NCI-H774 (cell line): ENCODE measurements around the gene TNPO1.
"Not testable (repeated sequence)": the region's sequence is repeated elsewhere in the genome, so short reads cannot be mapped to it uniquely, and the experiment has no call there.

Source experiments
- DNase-seq: peaks from one replicate; lab custom pipeline; 2025; lab: John Stamatoyannopoulos, UW

TNPO1 gene

DNA sequence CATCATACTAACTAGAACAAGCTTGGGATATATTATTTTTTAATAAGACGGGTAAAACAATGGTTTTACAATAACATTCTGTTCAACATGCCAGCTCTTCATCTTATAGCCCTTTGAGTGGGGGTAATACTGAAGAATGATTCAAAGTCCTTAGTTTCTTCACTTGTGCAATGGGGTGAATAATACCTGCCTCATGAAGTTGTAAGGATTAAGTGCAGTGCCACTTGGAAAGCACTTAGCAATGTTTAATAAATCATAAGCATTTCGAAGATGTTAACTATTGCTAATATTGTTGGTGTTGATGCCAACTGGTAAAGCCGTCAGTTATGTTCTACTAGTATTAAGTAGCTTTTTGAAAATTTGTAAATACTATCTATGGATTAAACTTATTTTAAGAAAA is 38.0 kb downstream of the TNPO1 start:
- DNase-seq = no peak

DNA sequence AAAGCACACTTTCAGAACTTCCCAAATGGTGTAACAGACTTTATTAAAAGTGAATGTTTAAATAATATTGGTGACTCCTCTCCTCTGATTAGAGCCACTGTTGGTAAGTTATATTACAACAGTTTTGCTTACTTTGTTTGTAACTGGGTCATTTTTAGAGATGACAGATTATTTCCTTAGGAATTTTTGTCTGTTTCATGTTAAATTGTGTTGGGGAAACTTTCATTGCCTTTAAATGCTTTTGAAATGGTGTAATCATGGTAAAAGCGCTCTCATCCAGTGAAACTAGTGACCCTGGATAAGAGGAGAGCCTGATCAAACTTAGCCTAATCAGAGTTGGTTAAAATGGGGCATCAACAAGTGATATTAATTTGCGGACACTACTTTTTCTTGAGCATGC is 39.4 kb downstream of the TNPO1 start:
- DNase-seq = no peak

DNA sequence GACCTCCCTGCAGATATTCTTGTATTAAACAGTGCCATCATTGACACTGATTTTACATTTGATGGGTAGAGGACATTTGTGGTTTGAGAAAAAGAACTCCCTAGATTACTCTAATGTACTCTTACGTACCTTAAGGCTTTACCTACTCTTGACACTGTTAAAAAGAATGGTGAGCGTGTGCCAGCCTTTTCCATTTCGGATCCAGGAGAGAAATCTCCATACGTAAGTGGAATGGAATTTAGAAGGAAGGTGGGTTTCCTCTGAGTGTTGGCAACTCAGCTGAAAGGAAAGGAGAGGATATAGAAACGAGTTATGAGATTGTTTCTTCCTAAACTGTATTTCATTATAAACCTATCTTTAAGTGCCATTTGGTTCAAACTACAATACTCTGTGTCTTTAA is 40.9 kb downstream of the TNPO1 start:
- DNase-seq = no peak

DNA sequence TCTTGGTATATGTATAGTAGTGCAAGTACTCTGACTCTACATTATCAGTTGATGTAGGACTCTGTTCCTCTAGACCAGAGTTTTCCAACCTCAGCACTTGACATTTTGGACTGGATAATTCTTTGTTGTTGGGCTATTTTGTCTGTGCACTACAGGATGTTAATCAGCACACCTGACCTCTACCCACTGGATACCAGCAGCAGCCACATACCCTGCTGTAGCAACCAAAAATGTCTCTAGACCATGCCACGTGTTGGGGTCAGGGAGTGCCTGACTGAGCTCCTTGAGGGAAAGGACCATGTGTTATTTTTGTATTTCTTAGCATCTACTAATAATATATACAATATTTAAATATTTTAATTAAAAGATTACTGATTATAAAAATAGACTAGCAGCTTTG is 42.7 kb downstream of the TNPO1 start:
- DNase-seq = no peak

DNA sequence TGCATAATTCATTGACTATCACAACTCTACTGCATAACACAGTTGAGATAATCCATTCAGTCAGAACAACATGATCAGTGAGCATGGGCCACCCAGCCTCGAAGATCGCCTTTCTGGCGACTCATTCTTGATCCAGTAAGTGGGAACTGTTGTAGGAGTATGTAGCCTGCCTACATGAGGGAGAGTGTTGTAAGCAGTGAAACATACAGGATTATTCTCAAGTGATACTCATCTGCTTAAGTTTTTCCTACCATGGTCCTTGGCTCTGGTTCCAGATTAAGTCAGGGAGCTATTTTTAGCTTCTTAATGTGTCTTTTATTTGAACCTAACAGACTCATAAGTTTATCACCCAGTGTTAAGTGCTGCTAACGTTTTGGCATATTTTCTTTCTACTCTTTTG is 44.0 kb downstream of the TNPO1 start:
- no peak for DNase-seq

DNA sequence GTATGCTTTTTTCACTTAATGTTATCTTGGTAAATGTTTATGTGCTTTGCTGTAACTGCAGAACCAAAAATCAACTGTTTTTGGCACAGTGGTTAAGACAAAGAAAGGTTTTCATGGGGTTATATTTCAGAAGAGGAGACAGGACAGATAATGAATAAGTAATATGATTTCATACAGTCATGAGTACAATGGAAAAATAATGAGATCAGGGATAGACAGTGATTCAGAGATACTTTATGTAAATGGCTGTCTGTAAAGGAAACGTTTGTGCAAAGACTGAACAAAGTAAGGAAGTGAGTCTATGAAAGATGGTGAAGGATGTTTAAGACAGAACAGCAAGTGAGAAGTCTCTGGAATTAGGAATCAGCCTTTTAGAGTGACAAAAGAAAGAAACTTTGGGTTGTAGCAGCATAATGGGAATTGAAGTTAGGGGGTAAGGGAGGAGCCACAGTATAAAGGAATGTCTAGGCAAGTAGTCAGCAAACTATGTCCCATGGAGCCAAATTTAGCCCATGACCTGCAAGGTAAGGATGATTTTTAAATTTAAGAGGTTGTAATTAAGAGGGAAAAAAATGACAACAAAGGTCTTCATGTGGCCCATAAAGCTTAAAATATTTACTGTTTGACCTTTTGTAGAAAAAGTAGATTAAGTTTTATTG is 55.0 kb downstream of the TNPO1 start:
- DNase-seq = no peak

DNA sequence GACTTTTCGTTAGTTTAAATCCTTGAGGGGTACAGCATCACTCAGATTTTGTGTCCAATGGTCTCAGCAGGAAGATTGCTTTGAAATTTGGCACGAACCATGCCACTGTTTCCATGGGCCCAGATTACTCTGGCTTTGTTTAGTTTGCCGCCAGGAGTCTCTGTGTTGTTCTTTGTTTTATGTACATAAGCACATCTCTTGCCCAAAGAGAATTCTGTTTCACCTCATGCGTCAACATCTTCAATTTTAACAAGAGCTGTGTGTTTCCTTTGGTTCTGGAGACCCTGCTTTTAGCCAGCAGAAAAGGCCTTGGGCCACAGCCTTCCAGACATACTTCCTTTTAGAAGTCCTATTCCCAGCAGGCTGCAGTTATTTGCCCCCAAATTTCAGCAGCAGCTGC is 62.4 kb downstream of the TNPO1 start:
- peak; percentile 60 for DNase-seq

DNA sequence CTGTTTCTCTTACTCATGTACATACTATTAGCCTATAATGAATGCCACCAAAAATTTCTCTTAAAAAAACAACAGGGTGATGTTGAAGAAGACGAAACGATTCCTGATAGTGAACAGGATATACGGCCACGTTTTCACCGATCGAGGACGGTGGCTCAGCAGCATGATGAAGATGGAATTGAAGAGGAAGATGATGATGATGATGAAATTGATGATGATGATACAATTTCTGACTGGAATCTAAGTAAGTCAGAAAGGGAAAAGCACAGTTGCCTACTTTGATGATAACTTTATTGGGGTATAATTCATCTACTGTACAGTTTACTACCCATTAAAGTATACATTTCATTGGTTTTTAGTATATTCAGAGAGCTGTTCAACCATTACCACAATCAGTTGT is 66.5 kb downstream of the TNPO1 start:
- DNase-seq = no peak

DNA sequence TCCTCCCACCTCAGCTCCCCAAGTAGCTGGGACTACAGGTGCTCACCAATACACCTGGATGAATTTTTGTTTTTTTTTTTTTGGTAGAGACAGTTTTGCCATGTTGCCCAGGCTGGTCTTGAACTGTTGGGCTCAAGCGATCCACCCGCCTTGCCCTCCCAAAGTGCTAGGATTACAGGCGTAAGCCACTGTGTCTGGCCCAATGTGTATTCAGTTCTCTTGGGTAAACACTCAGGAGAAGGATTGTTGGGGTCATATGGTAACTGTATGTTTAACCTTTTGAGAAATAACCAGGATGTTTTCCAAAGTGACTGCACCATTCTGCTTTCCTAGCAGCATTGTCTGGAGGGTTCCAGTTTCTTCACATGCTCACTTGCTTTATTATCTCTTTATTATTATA is 67.4 kb downstream of the TNPO1 start:
- DNase-seq = peak; percentile 17

DNA sequence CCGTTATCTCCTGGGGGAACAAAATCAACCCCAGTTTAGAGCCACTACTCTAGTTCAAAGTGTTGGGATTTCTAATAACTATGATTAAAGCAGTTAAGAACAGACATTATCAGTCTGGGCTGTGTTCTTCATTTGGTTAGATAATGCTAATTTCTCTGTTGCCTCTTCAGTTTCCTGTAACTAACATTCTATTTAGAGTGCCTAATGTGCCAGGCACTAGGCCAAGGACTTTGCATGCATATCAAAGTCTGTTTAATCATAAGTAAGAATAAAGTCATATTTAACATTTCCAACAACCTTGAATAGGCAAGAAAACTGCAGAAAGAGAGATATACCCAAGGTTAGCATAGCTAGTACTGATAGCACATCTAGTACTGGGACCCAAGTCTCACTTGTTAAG is 68.4 kb downstream of the TNPO1 start:
- DNase-seq = no peak

DNA sequence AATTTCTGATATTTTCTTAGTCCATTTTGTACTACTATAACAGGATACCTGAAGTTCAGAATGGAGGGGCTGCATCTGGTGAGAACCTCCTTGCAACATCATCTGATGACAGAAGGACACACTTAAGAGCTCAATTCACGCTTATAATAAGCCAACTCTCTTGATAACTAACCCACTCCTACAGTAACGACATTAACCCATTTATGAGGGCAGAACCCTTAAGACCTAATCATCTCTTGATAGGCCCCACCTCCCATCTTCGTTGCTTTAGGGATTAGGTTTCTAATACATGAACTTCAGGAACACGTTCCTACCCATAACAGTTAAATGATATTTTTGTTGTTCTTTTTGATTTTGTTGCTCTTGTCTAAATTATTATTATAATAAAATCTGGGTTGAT is 69.4 kb downstream of the TNPO1 start:
- DNase-seq = no peak

DNA sequence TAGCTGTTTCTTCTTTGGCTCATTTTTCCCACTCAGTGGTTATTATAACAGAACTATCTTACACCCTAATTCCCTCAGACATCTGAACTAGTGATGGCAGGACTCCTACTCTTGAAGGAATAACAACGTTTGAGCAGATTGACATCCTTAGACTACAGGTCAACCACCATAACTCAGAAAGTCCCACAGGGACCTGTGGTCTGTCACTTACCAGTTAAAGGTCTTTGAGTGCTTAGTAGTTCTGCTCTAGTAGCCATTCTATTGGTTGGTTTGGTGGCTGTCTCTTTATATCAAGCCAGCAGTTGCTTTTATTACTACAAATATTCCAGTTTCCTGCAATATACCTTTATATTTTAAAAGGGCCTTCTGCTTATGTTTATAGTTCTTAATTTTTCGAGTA is 72.1 kb downstream of the TNPO1 start:
- DNase-seq = no peak

DNA sequence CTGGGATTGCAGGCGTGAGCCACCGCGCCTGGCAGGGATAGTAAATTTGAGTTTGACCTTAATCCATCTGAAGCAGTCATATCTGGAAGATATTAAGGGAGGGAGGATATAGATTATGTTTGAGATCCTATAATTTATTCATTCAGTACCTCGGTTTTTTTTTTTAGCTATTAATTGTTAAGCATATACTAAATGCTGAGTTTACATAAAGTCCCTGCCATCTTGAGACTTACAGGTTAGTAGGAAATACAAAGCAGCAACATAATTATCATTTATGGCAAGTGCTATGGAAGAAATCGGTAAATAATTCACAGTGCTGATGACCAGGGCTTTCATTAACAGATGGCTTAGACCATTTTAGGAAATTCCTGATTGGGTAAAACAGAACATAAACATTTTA is 72.9 kb downstream of the TNPO1 start:
- DNase-seq = no peak

DNA sequence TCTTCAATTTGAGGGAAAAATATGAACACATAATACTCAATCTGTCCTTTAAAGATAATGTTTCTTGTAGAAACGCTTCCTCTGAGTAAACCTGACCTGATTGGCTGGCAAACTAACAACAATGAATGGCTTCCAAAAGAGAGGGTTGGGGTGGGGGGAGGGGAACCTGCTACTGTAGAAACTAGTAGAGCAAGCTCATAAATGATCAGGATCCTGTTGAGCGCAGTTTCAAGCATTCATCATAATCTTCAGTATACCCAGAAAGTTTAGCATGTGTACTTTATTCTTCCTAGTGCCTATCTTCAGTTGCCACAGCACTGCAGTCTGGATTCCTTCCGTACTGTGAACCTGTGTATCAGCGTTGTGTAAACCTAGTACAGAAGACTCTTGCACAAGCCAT is 76.4 kb downstream of the TNPO1 start:
- DNase-seq = no peak

DNA sequence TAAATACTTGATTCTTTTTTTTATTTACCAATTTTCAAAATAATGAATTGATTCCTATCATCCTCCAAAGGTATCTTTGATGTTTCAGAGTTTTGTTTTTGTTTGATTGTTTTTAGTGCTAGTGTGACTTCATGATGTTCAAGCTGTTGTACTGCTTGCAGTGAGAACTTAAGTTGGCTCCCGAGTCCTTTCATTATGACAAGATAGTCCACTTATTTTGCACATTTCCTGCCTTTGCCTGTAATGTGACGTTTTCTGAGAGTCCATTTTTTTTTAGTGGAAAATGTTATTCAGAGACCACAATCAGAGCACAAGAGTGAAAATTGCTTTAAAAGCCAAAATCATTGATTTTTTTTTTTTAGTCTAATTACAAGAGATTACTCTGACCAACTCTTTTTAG is 79.3 kb downstream of the TNPO1 start:
- DNase-seq = no peak

DNA sequence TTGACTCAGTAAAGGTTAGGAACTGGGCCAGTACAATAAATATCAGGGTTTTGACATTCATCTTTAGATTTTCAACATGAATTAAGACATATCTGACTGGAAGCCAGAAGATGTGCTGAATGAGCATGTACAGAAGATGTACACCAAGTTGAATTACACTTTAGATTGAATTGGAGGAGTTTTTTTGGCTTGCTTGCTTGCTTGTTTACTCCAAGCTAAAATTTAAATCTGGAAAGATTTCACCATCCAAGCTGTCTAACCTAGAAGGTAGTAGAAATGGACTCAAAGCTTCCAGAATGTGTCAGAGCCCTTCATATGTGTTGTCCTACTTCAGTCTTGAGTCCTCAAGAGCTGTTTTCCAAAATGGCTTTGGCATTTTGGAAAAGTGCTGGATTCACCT is 90.3 kb downstream of the TNPO1 start:
- DNase-seq = no peak

DNA sequence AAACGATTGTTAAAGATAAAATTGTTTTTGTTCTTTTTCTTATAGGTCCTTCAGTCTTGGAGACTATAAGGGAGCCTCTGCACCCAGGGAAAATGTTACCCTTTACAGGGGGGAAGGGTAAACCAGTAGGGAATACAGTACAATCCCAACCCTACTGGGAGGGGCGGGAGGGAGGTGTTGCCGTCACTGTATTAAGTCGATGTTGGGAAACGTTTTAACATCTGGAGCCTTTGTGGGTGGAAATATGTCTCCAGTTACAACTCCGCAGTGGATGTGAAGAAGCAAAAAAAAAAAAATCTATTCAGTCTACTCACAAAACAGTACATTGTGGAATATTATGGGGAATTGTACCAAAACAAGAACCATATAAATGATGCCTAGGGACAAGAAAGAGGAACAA is 92.2 kb downstream of the TNPO1 start:
- no peak for DNase-seq

DNA sequence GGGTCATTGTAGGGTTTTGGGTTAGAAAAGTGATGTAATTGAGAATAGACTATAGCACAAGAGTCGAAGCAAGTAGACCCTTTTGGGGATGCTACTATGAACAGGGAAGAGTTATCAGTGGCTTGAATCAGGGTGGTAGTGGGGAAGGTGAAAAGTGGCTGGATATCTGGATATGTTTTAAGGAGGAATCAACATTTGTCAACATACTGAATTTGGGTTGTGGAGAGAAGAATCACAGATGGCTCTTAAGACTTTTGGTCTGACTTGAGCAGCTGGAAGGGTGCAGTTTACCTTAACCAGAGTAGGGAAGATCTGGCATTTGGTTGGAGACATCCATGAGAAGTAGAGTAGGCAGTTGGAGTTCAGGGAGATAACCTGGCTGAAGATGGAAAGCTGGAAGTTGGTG is 100.9 kb downstream of the TNPO1 start:
- DNase-seq = no peak

DNA sequence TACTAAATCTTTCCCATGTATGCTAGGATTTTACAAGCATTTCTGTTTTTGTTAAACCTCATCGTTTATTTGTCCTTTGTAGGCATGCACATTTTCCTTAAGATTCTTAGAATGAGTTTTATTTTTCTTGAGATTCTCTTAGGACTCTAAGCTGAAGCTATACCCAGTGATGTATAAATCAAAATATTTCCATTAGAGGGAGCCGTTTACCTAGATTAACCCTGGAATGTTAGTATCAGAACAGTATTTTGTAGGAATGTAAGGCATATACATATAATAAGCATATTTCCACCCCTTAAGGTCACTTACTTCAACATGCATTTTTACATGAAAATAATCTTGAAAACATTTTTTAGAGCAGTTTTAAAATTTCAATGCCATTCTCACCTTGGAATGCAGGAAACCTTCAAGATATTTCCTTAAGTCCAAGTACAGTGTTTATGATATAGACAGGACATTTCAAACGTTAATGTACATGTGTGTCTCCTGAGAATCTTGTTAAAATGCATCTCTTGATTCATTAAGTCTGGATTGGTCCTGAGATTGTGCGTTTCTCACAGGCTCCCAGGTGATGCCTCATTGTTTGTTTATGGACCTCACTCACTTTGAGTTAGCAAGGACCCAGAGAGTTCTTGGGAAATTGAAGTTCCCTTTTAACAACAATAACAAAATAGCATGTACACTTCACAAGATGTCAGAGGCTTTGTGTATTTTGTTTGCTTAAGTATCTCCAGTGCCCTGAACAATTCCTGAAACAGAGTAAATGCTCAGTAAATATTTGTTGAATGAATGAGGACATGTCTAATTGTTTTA is 104.4 kb downstream of the TNPO1 start:
- DNase-seq = peak; percentile 47

DNA sequence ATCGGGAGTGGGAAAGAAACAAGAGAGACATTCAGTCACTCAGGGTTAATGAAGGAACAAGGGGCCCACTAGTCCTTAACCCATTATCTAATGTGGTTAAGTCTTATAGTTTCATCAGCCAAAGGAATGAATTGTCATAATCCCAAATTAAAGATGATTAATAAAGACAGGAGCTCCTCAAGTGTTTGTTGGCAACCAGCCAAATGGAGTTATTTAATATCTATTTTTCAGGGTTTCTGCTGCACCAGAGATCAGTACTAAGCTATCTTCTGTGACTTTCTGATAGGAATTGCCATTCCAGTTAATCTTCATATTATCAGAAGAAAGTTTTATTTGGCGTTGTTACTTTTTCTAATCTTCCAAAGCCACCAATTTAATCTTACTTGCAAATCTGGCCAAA is 105.4 kb downstream of the TNPO1 start:
- DNase-seq = no peak

DNA sequence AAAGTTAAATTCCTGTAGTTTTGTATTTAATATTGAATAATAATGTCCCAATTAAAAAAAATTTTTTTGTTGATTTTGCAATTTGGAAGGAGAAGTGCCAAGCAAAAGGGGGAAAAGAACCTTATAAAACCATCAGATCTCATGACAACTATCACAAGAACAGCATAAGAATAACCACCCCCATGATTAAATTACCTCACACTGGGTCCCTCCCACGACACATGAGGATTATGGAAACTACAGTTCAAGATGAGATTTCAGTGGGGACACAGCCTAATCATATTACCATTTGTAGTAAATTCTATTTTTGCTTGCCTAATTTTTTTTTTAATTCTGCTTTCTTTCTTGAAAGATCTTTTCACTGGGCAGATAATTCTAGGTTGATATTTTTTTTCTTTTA is 106.0 kb downstream of the TNPO1 start:
- no peak for DNase-seq

DNA sequence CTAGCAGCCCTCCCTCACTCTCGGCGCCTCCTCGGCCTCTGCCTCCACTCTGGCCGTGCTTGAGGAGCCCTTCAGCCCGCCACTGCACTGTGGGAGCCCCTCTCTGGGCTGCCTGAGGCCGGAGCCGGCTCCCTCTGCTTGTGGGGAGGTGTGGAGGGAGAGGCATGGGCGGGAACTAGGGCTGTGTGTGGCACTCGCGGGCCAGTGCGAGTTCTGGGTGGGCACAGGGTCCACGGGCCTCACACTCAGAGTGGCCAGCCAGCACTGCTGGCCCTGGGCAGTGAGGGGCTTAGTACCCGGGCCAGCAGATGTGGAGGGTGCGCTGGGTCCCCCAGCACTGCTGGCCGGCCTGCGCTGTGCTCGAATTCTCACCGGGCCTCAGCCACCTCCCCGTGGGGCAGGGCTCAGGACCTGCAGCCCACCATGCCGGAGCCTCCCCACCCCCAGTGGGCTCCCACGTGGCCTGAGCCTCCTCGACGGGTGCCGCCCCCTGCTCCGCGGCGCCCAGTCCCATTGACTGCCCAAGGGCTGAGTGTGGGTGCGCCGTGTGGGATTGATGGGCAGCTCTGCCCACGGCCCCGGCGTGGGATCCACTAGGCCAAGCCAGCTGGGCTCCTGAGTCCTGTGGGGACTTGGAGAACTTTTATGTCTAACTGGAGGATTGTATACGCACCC is 109.0 kb downstream of the TNPO1 start:
- DNase-seq = no peak

DNA sequence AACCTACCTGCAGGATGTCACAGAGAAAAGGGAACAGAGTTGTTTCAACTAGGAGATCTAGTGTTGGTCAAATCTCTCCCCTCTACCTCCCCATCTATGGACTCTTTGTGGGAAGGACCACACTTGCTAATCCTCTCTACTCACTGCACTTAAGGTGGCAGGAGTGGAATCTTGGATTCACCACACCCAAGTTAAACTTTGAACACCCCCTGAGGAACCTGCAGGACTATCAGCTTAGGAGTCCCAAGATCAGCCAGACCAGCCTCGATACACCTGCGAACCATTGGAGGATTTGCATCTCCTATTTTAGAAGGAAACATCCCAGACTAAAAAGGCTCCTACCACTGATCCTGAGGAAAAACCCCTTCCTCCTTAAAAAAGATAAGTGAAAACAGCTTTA is 116.2 kb downstream of the TNPO1 start:
- DNase-seq = not testable (repeated sequence)
